GM12891 (cell line): ENCODE measurements around the gene PICALM.
A peak's percentile ranks its signal among the peaks of the same experiment; 100 is the strongest.

Experiments
- DNase-seq: peaks from one replicate; pipeline ENCODE4 v3.0.0; 2011; ENCODE audit warnings: low spot score; ENCODE audit not compliant: insufficient read length
- FAIRE-seq: peaks from 2 replicates; lab custom pipeline; 2011; peaks lifted over from hg19 to GRCh38; lab: Jason Lieb, UNC
- PAX5 ChIP-seq: IDR thresholded peaks from 2 replicates; pipeline ENCODE4 v1.6.1; 2011; ENCODE audit warnings: low read length, moderate library complexity, mild to moderate bottlenecking; ENCODE audit not compliant: insufficient read depth, severe bottlenecking
- POLR2A ChIP-seq: IDR thresholded peaks from 2 replicates; pipeline ENCODE4 v1.6.1; 2011; ENCODE audit warnings: low read depth, low read length, control low read depth
- POLR2AphosphoS5 ChIP-seq: IDR thresholded peaks from 2 replicates; pipeline ENCODE4 v1.6.1; 2011; ENCODE audit warnings: low read depth, low read length, control low read depth
- POU2F2 ChIP-seq: IDR thresholded peaks from 2 replicates; pipeline ENCODE4 v1.6.1; 2011; ENCODE audit warnings: low read depth, mild to moderate bottlenecking, control low read depth, low read length, moderate library complexity
- SPI1 ChIP-seq: IDR thresholded peaks from 2 replicates; pipeline ENCODE4 v1.6.1; 2011; ENCODE audit warnings: low read depth, low read length, control low read depth
- TAF1 ChIP-seq: IDR thresholded peaks from 2 replicates; pipeline ENCODE4 v1.6.1; 2011; ENCODE audit warnings: low read depth, low read length, control low read depth

Gene PICALM

DNA sequence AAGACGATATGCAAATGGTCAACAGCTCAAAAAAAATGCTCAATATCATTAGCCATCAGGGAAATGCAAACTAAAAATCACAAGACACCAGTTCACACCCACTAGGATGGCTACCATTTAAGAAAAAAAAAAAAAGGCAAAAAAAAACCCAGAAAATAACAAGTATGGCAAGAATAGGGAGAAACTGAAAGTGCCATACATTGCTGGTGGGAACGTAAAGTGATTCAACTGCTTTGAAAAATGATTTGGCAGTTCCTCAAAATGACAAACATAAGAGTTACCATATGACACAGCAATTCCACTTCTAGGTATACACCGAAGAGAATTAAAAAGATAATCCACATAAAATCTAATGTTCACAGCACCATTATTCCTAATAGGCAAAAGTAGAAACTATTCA, 47.5 kb downstream of the PICALM start:
- DNase-seq, result no peak
- peak; percentile 88 for TF ChIP-seq SPI1
- no peak for TF ChIP-seq TAF1
- TF ChIP-seq POLR2A, result no peak
- no peak for TF ChIP-seq PAX5
- TF ChIP-seq POU2F2, result no peak
- FAIRE-seq, result peak; percentile 16

- FAIRE-seq, result no peak
- TF ChIP-seq TAF1, result no peak
- no peak for TF ChIP-seq POU2F2
- no peak for TF ChIP-seq POLR2AphosphoS5
- no peak for TF ChIP-seq POLR2A
- TF ChIP-seq SPI1, result no peak
- no peak for TF ChIP-seq PAX5
- DNase-seq, result no peak
These were observed 50.6 kb downstream of the PICALM start for GRCh38 chr11:86018249-86018648.

GRCh38 chr11:86016451-86016850, 52.4 kb downstream of the PICALM start:
- TF ChIP-seq POU2F2 (no peak), TAF1 (no peak), PAX5 (no peak), POLR2A (no peak), POLR2AphosphoS5 (no peak), SPI1 (no peak)
- FAIRE-seq, result no peak
- DNase-seq, result no peak

- FAIRE-seq, result peak; percentile 41
- no peak for DNase-seq
- TF ChIP-seq POLR2A (no peak), SPI1 (no peak), POU2F2 (no peak), TAF1 (no peak), POLR2AphosphoS5 (no peak), PAX5 (no peak)
These were observed 53.2 kb downstream of the PICALM start for GRCh38 chr11:86015699-86016098.

GRCh38 chr11:86014221-86014620, 54.7 kb downstream of the PICALM start:
- TF ChIP-seq TAF1 (no peak), PAX5 (no peak), POU2F2 (no peak), POLR2A (no peak), SPI1 (no peak), POLR2AphosphoS5 (no peak)
- FAIRE-seq (no peak), DNase-seq (no peak)

GRCh38 chr11:86013713-86014112, 55.2 kb downstream of the PICALM start:
- FAIRE-seq, result no peak
- no peak for TF ChIP-seq PAX5
- no peak for TF ChIP-seq SPI1
- TF ChIP-seq POLR2AphosphoS5, result no peak
- no peak for TF ChIP-seq POU2F2
- TF ChIP-seq TAF1, result no peak
- TF ChIP-seq POLR2A, result no peak
- no peak for DNase-seq

DNA sequence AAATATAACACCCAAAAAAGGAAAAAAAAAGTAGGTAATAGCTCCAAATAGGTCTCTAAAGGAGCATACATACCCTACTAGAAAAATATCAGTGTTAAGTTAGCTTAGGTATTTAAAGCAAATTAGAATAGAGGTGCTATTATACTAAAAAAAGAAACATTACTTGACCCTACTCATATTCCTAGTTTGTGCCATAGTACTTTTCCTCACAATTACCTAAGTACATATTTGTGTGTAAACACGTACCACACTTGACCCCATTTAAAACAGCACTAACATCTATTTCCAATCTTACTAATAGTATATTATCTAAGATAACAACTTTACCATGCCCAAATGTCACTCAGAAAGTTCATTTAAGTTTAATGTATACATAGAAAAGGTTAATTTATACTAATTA, 57.7 kb downstream of the PICALM start:
- no peak for FAIRE-seq
- TF ChIP-seq SPI1 (no peak), PAX5 (no peak), POLR2AphosphoS5 (no peak), POLR2A (no peak), POU2F2 (no peak), TAF1 (no peak)
- DNase-seq, result no peak

DNA sequence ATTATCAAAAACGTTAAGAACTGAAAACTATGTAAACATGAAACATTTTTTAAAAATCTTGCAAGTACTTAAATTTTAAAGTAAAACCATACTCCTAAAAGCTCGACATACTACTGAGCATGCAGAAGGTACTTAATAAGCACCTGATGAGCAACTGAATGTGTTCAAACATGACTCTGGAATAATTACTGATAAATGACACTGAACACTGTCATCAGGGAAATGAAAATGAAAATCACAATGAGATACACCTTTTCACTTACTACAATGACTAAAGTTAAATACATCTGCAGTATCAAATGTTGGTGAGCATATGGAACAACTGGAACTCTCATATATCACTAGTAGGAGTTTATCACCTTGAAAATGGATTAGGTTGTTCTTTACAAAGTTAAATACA, 65.2 kb downstream of the PICALM start:
- no peak for TF ChIP-seq POLR2A
- FAIRE-seq (no peak), DNase-seq (no peak)

- TF ChIP-seq POLR2AphosphoS5 (no peak), SPI1 (no peak), POU2F2 (no peak), TAF1 (no peak), PAX5 (no peak), POLR2A (no peak)
- peak; percentile 38 for FAIRE-seq
- no peak for DNase-seq
These were observed 66.5 kb downstream of the PICALM start for GRCh38 chr11:86002431-86002830.

- no peak for FAIRE-seq
- no peak for DNase-seq
- TF ChIP-seq POU2F2 (no peak), POLR2A (no peak)
These were observed 77.4 kb downstream of the PICALM start for GRCh38 chr11:85991508-85991907.

DNA sequence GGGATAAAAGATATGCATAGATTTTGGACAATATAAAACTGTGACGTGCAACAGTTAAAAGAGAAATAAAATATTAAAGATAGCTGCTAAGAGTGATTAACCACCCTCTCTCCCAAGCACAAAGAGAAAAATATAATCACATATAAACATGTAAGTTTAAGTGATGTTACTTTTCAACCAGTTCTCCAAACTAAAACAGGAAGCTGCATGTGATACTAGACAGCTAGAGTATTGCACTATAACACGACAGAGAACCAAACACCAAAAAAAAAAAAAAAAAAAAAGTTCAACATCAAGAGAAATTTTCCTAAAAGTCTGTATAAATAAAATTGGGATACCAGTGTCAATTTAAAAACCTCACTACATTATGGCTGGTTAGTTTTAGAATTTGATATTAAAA, 79.1 kb downstream of the PICALM start:
- no peak for TF ChIP-seq POU2F2
- TF ChIP-seq POLR2AphosphoS5, result no peak
- no peak for TF ChIP-seq TAF1
- TF ChIP-seq SPI1, result no peak
- TF ChIP-seq POLR2A, result no peak
- no peak for TF ChIP-seq PAX5
- FAIRE-seq, result no peak

DNA sequence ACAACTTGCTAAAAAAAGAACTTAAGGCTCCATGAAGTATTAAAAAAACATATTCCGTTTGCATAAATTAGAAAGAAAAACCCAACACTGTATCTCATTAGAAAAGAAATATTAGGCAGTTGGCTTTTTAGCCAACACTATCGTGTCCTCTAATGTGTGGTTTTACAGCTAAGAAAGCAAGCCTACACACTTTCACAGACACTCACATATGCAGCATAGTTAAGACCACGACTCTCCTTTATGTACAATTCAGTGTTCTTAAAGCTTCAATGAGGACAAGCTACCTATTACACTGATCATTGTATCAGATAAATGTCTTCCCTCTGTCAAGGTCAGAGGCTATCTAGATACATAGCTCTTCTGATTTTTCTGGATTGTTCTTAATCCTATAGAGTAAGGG, 80.1 kb downstream of the PICALM start:
- DNase-seq (no peak), FAIRE-seq (no peak)
- TF ChIP-seq POLR2A (no peak), PAX5 (no peak), SPI1 (no peak), POU2F2 (no peak), TAF1 (no peak), POLR2AphosphoS5 (no peak)

More for the DNA sequence above, 79.1 kb downstream of the PICALM start:
- no peak for DNase-seq

GRCh38 chr11:85977751-85978160, 91.1 kb downstream of the PICALM start:
- FAIRE-seq (peak; percentile 75), DNase-seq (no peak)
- TF ChIP-seq POU2F2, result no peak
- TF ChIP-seq POLR2A, result no peak
- no peak for TF ChIP-seq POLR2AphosphoS5
- TF ChIP-seq TAF1, result no peak
- no peak for TF ChIP-seq PAX5
- no peak for TF ChIP-seq SPI1
